ENCODE data around the gene MRC2.
"Not testable (repeated sequence)": the region's sequence is repeated elsewhere in the genome, so short reads cannot be mapped to it uniquely, and the experiment has no call there.

The MRC2 gene

GRCh38 chr17:62688398-62689160 is 61.1 kb downstream of the MRC2 start:
- Mint-ChIP-seq H3K4me1 (peaks cover 4% of the 10 kb centered on the region), H3K36me3 (ENCODE audit: low read depth) (peaks cover 43% of the 10 kb centered on the region), H3K4me3 (no peak overlapping the region), H3K9me3 (peaks cover 10% of the 10 kb centered on the region), H3K27ac (peak overlapping the region; percentile 36), H3K27me3 (ENCODE audit: low read depth, poor library complexity) (no peaks in the 10 kb centered on the region)
- no peak for TF ChIP-seq CTCF (IDR thresholded peaks at IDR 0.05)
- no peak for DNase-seq

- DNase-seq = no peak
- no peak overlapping the region for H3K27ac Mint-ChIP-seq
- peaks cover 10% of the 10 kb centered on the region for H3K9me3 Mint-ChIP-seq
- no peak overlapping the region for H3K4me3 Mint-ChIP-seq
- TF ChIP-seq CTCF (IDR thresholded peaks at IDR 0.05) = no peak
- H3K36me3 Mint-ChIP-seq (ENCODE audit: low read depth) = peaks cover 33% of the 10 kb centered on the region
- H3K4me1 Mint-ChIP-seq = peaks cover 15% of the 10 kb centered on the region
- no peaks in the 10 kb centered on the region for H3K27me3 Mint-ChIP-seq (ENCODE audit: low read depth, poor library complexity)
These were observed 62.1 kb downstream of the MRC2 start for GRCh38 chr17:62689441-62690167.

- H3K27me3 Mint-ChIP-seq (ENCODE audit: low read depth, poor library complexity) = no peaks in the 10 kb centered on the region
- no peak overlapping the region for H3K27ac Mint-ChIP-seq
- peaks cover 19% of the 10 kb centered on the region for H3K4me1 Mint-ChIP-seq
These were observed 62.9 kb downstream of the MRC2 start for GRCh38 chr17:62690168-62690897.

GRCh38 chr17:62691589-62691915 is 64.1 kb downstream of the MRC2 start:
- not testable (repeated sequence) for H3K27me3 Mint-ChIP-seq (ENCODE audit: low read depth, poor library complexity); H3K9me3 Mint-ChIP-seq; H3K27ac Mint-ChIP-seq; DNase-seq; H3K4me3 Mint-ChIP-seq
- Mint-ChIP-seq H3K36me3 (ENCODE audit: low read depth) (peaks cover 13% of the 10 kb centered on the region), H3K4me1 (peaks cover 31% of the 10 kb centered on the region)

More at GRCh38 chr17:62690168-62690897, 62.9 kb downstream of the MRC2 start:
- Mint-ChIP-seq H3K9me3 (peaks cover 4% of the 10 kb centered on the region), H3K4me3 (no peak overlapping the region), H3K36me3 (ENCODE audit: low read depth) (peaks cover 26% of the 10 kb centered on the region)
- TF ChIP-seq CTCF (IDR thresholded peaks at IDR 0.05) = no peak
- no peak for DNase-seq

- Mint-ChIP-seq H3K4me1 (peaks cover 37% of the 10 kb centered on the region), H3K27ac (no peak overlapping the region), H3K36me3 (ENCODE audit: low read depth) (peaks cover 7% of the 10 kb centered on the region), H3K9me3 (no peaks in the 10 kb centered on the region), H3K4me3 (no peak overlapping the region), H3K27me3 (ENCODE audit: low read depth, poor library complexity) (no peaks in the 10 kb centered on the region)
- no peak for TF ChIP-seq CTCF (IDR thresholded peaks at IDR 0.05)
- DNase-seq = no peak
These were observed 64.7 kb downstream of the MRC2 start for GRCh38 chr17:62692159-62692651.

Measured in nephron progenitor cell (in vitro differentiated cells).